GM23248 (cell line): ENCODE data around the gene CISD2. TPM values are rescaled to one million over a fixed set of nuclear protein-coding genes. Genes with fewer than 3 reads are reported as not detected.

Experiments
- DNase-seq: peaks from one replicate; pipeline ENCODE4 v3.0.0-alpha.2; 2015
- H2AFZ ChIP-seq: fragments of 200-600 bp; sonication (generic); 2 replicates; pipeline ENCODE4 v1.6.1; 2016; ENCODE audit warnings: antibody characterized with exemption
- H3F3A ChIP-seq: fragments of 200-600 bp; sonication (generic); 2 replicates; pipeline ENCODE4 v1.6.1; 2016; ENCODE audit warnings: mild to moderate bottlenecking, antibody characterized with exemption, mixed run types; ENCODE audit not compliant: insufficient read depth
- H3K27ac ChIP-seq: fragments of 200-600 bp; sonication (generic); 2 replicates; pipeline ENCODE4 v1.5.1; 2016; ENCODE audit warnings: mild to moderate bottlenecking
- H3K27me3 ChIP-seq: fragments of 200-600 bp; sonication (generic); replicated peaks from 2 replicates; pipeline ENCODE4 v1.6.1; 2016; ENCODE audit warnings: mild to moderate bottlenecking; ENCODE audit not compliant: insufficient read depth
- H3K36me3 ChIP-seq: fragments of 200-600 bp; sonication (generic); 2 replicates; pipeline ENCODE4 v1.6.1; 2016; ENCODE audit warnings: low read depth, mild to moderate bottlenecking
- H3K4me1 ChIP-seq: fragments of 200-600 bp; sonication (generic); 2 replicates; pipeline ENCODE4 v1.6.1; 2016; ENCODE audit warnings: mild to moderate bottlenecking; ENCODE audit not compliant: insufficient read depth
- H3K4me2 ChIP-seq: fragments of 200-600 bp; sonication (generic); one replicate; pipeline ENCODE4 v1.6.1; 2016; ENCODE audit warnings: mild to moderate bottlenecking; ENCODE audit not compliant: unreplicated experiment
- H3K4me3 ChIP-seq: fragments of 200-600 bp; sonication (generic); 2 replicates; pipeline ENCODE4 v1.5.1; 2016; ENCODE audit warnings: mild to moderate bottlenecking
- H3K79me2 ChIP-seq: fragments of 200-600 bp; sonication (generic); 2 replicates; pipeline ENCODE4 v1.6.1; 2016; ENCODE audit warnings: mild to moderate bottlenecking; ENCODE audit not compliant: insufficient read depth
- H3K9ac ChIP-seq: fragments of 200-600 bp; sonication (generic); 2 replicates; pipeline ENCODE4 v1.6.1; 2016; ENCODE audit warnings: mild to moderate bottlenecking
- H3K9me2 ChIP-seq: fragments of 200-600 bp; sonication (generic); 2 replicates; pipeline ENCODE4 v1.6.1; 2016; ENCODE audit warnings: mixed run types, mild to moderate bottlenecking, moderate library complexity; ENCODE audit not compliant: insufficient read depth
- H3K9me3 ChIP-seq: fragments of 200-600 bp; sonication (generic); one replicate; pipeline ENCODE4 v1.6.1; 2017; ENCODE audit warnings: low read depth
- H4K20me1 ChIP-seq: fragments of 200-600 bp; sonication (generic); 2 replicates; pipeline ENCODE4 v1.6.0; 2016; ENCODE audit not compliant: insufficient read depth
- EZH2 ChIP-seq: fragments of 200-600 bp; sonication (generic); IDR thresholded peaks from 2 replicates; pipeline ENCODE4 v1.6.1; 2018; ENCODE audit warnings: antibody characterized with exemption, mild to moderate bottlenecking; ENCODE audit not compliant: insufficient read depth, poor library complexity, severe bottlenecking
- EZH2phosphoT487 ChIP-seq: fragments of 200-600 bp; sonication (generic); IDR thresholded peaks from 2 replicates; pipeline ENCODE4 v1.6.1; 2018; ENCODE audit warnings: antibody characterized with exemption, moderate library complexity, mild to moderate bottlenecking, low read depth; ENCODE audit not compliant: insufficient read depth
- WGBS, 2 experiments: methylation state at CpG; one replicate each; pipeline ENCODE4 v1.1.6; 2015 to 2017; ENCODE audit warnings: low lambda C conversion rate in 2 of 2, low coverage in 1 of 2; ENCODE audit errors: missing lambda C conversion rate in 2 of 2; 5-methylcytosine and 5-hydroxymethylcytosine counted together
- in situ Hi-C: fragments of 300-500 bp; cut with MboI; formaldehyde crosslinking; loops from 2 replicates; pipeline ENCODE4 v1.15.0; 2020
- polyA plus RNA-seq: library from polyadenylated mRNA; unstranded; fragments of >200 nt; fragmentation: Nextera tagmentation; extraction: Ambion mirVana; gene quantifications from 2 replicates; pipeline ENCODE4 v1.2.1, GENCODE V29; 2016
- total RNA-seq: library from RNA; depleted of rRNA; stranded (reverse); fragments of >200 nt; shearing (Covaris generic); gene quantifications from 2 replicates; pipeline ENCODE4 v1.2.3, GENCODE V29; 2014

Gene CISD2
- total and polyA plus RNA-seq, 2 experiments from 2014 or later: 40.3 to 69.7 TPM

- TF ChIP-seq EZH2phosphoT487 (no peak), EZH2 (no peak)
- H3K27me3 ChIP-seq: no peaks in the 10 kb centered on the region
- peaks cover 12% of the 10 kb centered on the region for H3K4me1 ChIP-seq
- H3K9me3 ChIP-seq: no peaks in the 10 kb centered on the region
- no peak overlapping the region for H3K9ac ChIP-seq
- H3K36me3 ChIP-seq: no peaks in the 10 kb centered on the region
- H4K20me1 ChIP-seq: no peaks in the 10 kb centered on the region
- peaks cover 12% of the 10 kb centered on the region for H3F3A ChIP-seq
- no peak overlapping the region for H2AFZ ChIP-seq
- H3K4me2 ChIP-seq: no peak overlapping the region
- H3K79me2 ChIP-seq: peaks cover 45% of the 10 kb centered on the region
- no peak overlapping the region for H3K4me3 ChIP-seq
- 95 to 97% methylated on average over 4 of the region's 4 CpGs for WGBS, 2 experiments
- H3K27ac ChIP-seq: no peak overlapping the region
- H3K9me2 ChIP-seq: no peaks in the 10 kb centered on the region
- DNase-seq: no peak
- in situ Hi-C loops: no loop called here
These were observed 36.7 kb upstream of the CISD2 start for GRCh38 chr4:102832105-102832504.

- Histone ChIP-seq H3K4me3 (no peak overlapping the region), H4K20me1 (no peaks in the 10 kb centered on the region), H3K27me3 (no peaks in the 10 kb centered on the region), H2AFZ (no peak overlapping the region), H3K4me2 (no peak overlapping the region), H3K9ac (no peak overlapping the region), H3K27ac (no peak overlapping the region), H3K36me3 (no peaks in the 10 kb centered on the region), H3K9me3 (no peaks in the 10 kb centered on the region), H3K9me2 (no peaks in the 10 kb centered on the region), H3K79me2 (peaks cover 45% of the 10 kb centered on the region), H3F3A (peaks cover 12% of the 10 kb centered on the region), H3K4me1 (peaks cover 12% of the 10 kb centered on the region)
- WGBS, 2 experiments: 95 to 100% methylated on average over 1 of the region's 1 CpG
- DNase-seq: no peak
- in situ Hi-C loops: no loop called here
- TF ChIP-seq EZH2: no peak
- TF ChIP-seq EZH2phosphoT487: no peak
These were observed 36.1 kb upstream of the CISD2 start for GRCh38 chr4:102832667-102833066.

DNA sequence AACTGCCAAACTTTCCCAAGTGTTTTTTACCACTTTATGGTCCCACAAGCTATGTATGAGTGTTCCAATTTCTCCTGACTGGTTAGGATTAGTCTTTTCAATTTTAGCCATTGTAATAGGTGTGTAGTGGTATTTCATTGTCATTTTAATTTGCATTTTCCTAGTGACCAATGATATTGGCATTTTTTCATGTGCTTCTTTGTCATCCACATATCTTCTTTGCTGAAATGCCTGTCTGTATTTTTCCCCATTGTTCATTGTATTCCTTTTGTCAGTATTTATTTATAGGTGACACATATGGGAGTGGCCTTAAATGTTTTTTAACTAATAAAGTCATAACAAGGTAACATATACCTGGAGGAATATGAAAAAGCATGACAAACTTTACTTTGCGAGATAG, 32.2 kb upstream of the CISD2 start:
- Histone ChIP-seq H3K27me3 (no peaks in the 10 kb centered on the region), H4K20me1 (no peaks in the 10 kb centered on the region), H3K9me3 (no peaks in the 10 kb centered on the region), H3K4me1 (no peaks in the 10 kb centered on the region), H3K9me2 (no peaks in the 10 kb centered on the region), H3K4me2 (no peak overlapping the region), H3K79me2 (peaks cover 15% of the 10 kb centered on the region), H3K4me3 (no peak overlapping the region), H2AFZ (no peak overlapping the region), H3K36me3 (no peaks in the 10 kb centered on the region), H3K27ac (no peak overlapping the region), H3K9ac (no peak overlapping the region), H3F3A (no peaks in the 10 kb centered on the region)
- in situ Hi-C loops: no loop called here
- DNase-seq: no peak
- TF ChIP-seq EZH2 (no peak), EZH2phosphoT487 (no peak)
- 100% methylated on average over 1 of the region's 1 CpG for WGBS, 2 experiments

GRCh38 chr4:102842367-102842766, 26.4 kb upstream of the CISD2 start:
- no peak overlapping the region for H3K27ac ChIP-seq
- H3K36me3 ChIP-seq: no peaks in the 10 kb centered on the region
- no peaks in the 10 kb centered on the region; the same call in 1 of the 2 replicates for H3K79me2 ChIP-seq
- H2AFZ ChIP-seq: no peak overlapping the region
- peaks cover 8% of the 10 kb centered on the region; the same call in 1 of the 2 replicates for H3K4me1 ChIP-seq
- H3K9me2 ChIP-seq: no peaks in the 10 kb centered on the region
- H3K4me3 ChIP-seq: no peak overlapping the region
- H3K9ac ChIP-seq: no peak overlapping the region
- no peaks in the 10 kb centered on the region for H3F3A ChIP-seq
- no peak for DNase-seq
- H3K27me3 ChIP-seq: no peaks in the 10 kb centered on the region
- H4K20me1 ChIP-seq: no peaks in the 10 kb centered on the region
- WGBS, 2 experiments: 98 to 99% methylated on average over 3 of the region's 3 CpGs
- in situ Hi-C loops: no loop called here
- no peak overlapping the region for H3K4me2 ChIP-seq
- no peak for TF ChIP-seq EZH2
- no peak for TF ChIP-seq EZH2phosphoT487
- H3K9me3 ChIP-seq: no peaks in the 10 kb centered on the region

GRCh38 chr4:102843273-102843672, 25.5 kb upstream of the CISD2 start:
- H3K4me1 ChIP-seq: peaks cover 8% of the 10 kb centered on the region; the same call in 1 of the 2 replicates
- no peaks in the 10 kb centered on the region for H3F3A ChIP-seq

More at GRCh38 chr4:102843273-102843672, 25.5 kb upstream of the CISD2 start:
- no peaks in the 10 kb centered on the region for H3K9me3 ChIP-seq
- no peaks in the 10 kb centered on the region for H4K20me1 ChIP-seq
- no peaks in the 10 kb centered on the region for H3K9me2 ChIP-seq
- no peak overlapping the region for H3K4me2 ChIP-seq
- H3K27me3 ChIP-seq: no peaks in the 10 kb centered on the region
- TF ChIP-seq EZH2 (no peak), EZH2phosphoT487 (no peak)
- in situ Hi-C loops: no loop called here
- H2AFZ ChIP-seq: no peak overlapping the region
- no peak for DNase-seq
- H3K79me2 ChIP-seq: no peaks in the 10 kb centered on the region
- no peaks in the 10 kb centered on the region for H3K36me3 ChIP-seq
- H3K4me3 ChIP-seq: no peak overlapping the region
- no peak overlapping the region for H3K27ac ChIP-seq
- no peak overlapping the region for H3K9ac ChIP-seq
